ENCODE measurements around the gene TLCD3B. TPM values are rescaled to one million over a fixed set of nuclear protein-coding genes. Genes with fewer than 3 reads are reported as not detected.

Gene TLCD3B
- total and polyA plus RNA-seq, 9 of the 15 experiments (the other 6 are each of a cell fraction or from before 2014, with no cell fraction given) = 0.10 to 0.52 (median 0.23) TPM; not detected in 4

DNA sequence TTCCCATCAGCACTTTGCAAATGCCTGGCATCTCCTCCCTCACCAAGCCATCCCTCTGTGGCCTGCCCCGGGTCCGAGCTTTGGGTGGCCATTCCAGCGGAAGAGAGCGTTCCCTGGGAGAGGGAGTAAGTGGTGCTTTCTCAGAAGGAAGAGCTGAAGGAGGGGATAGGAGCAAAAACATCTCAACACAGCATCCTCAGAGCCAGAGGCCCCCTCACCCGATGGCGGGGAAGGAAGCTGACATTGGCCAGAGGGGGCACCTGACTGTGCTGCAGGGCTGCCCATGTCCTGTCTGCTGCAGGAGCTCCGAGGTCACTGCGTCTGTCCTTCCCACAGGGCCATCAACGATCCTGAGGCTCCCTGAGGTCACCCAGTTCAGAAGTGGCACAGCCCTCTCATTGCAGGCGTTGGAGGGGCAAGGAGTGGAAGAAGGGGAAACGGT, 427 bp upstream of the TLCD3B start:
- Histone ChIP-seq H3K79me2 (ENCODE audit: control insufficient read depth, insufficient read depth, low read length) (no peaks in the 10 kb centered on the region), H3K4me2 (ENCODE audit: insufficient read depth, low read length) (no peak overlapping the region), H3K9me1 (ENCODE audit: control insufficient read depth, insufficient read depth, low read length) (peaks cover 4% of the 10 kb centered on the region), H4K20me1 (replicated peaks; ENCODE audit: control insufficient read depth, insufficient read depth, low read length) (peaks cover 13% of the 10 kb centered on the region; the same call in 1 of the 2 replicates), H3K27me3 (ENCODE audit: control insufficient read depth in 2 of 2, insufficient read depth in 2 of 2, low read length in 2 of 2) (peaks cover 19 to 66% of the 10 kb centered on the region in 2 experiments; a peak in 4 of 5 replicates), H3K36me3 (ENCODE audit: control insufficient read depth, insufficient read depth, low read length) (no peaks in the 10 kb centered on the region), H3K4me1 (replicated peaks in 1 of 2; ENCODE audit: control insufficient read depth in 2 of 2, insufficient read depth in 2 of 2, low read length in 2 of 2) (peaks cover 0 to 28% of the 10 kb centered on the region in 2 experiments; a peak in 2 of 5 replicates), H2AFZ (ENCODE audit: low read depth, low read length) (no peak overlapping the region), H3K27ac (ENCODE audit: extremely low read depth, low read depth, low read length) (no peak overlapping the region), H3K9ac (ENCODE audit: insufficient read depth in 1 of 2, low read depth in 2 of 2, low read length in 2 of 2) (no peak overlapping the region), H3K4me3 (no peak overlapping the region), H3K9me3 (replicated peaks; ENCODE audit: control insufficient read depth, insufficient read depth, low read depth, low read length) (no peaks in the 10 kb centered on the region)
- DNase-seq (ENCODE audit: extremely low read depth in 1 of 4, low spot score in 3 of 4) (no peak), FAIRE-seq (no peak), ATAC-seq (no peak)
- WGBS (ENCODE audit: insufficient coverage, low coverage, missing lambda C conversion rate) = 11% methylated on average over 11 of the region's 11 CpGs
- BruUV-seq (replicated peaks) = no TSS peak
- ChIA-PET CTCF (ENCODE audit: low intra/inter-chr PET ratio) (interaction anchor here (0.6 kb wide), 1 partner anchor 1185 kb away, joined by 3 read pairs; the partner anchor contains the start of gene TUFM), POLR2A (no interaction called here)
- intact Hi-C loops (cut with micrococcal nuclease) = no loop called here
- TF ChIP-seq, protein P1, sequence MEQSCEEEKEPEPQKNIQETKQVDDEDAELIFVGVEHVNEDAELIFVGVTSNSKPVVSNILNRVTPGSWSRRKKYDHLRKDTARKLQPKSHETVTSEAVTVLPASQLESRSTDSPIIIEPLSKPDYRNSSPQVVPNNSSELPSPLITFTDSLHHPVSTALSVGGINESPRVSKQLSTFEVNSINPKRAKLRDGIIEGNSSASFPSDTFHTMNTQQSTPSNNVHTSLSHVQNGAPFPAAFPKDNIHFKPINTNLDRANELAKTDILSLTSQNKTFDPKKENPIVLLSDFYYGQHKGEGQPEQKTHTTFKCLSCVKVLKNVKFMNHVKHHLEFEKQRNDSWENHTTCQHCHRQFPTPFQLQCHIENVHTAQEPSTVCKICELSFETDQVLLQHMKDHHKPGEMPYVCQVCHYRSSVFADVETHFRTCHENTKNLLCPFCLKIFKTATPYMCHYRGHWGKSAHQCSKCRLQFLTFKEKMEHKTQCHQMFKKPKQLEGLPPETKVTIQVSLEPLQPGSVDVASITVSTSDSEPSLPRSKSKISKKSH (CRISPR knock-in tag; IDR thresholded peaks at IDR 0.05) = no peak
- TF ChIP-seq SMARCA4 (IDR thresholded peaks at IDR 0.05) = no peak
- in situ Hi-C loops (cut with MboI) = no loop called here

DNA sequence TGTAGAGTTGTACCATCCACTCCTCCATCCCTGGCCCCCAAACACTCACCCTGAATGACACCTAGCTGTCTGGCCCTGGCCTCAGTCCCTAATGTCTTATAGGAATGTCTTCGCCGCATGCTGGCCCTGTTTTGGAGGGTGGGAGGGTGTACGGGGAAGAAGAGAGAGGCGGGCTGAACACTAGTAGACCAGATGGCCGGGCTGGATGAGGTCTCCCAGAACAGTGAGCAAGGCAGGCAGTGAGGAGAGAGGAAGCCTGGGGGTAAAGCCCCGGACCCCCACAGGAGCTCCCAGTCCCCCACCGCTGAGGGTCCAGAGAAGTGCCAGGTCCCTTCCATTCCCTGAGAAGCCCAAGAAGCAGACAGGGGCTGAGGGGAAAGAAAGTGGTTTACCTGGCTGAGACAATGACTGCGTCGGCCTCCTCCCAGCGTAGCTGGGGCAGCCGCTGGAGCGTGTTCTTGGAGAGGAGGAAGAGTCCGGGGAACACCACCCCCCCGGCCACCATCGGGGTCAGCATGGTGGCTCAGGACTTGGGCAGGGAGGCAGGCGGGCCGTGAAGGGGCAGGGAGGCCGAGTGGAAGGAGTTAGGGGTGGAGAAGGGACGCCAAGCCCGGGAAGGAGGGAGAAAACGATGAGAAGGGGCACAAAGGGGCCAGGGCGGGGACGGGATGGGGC, 923 bp downstream of the TLCD3B start:
- BruUV-seq (replicated peaks) = no TSS peak
- Histone ChIP-seq H3K27me3 (ENCODE audit: control insufficient read depth in 2 of 2, insufficient read depth in 2 of 2, low read length in 2 of 2) (peaks cover 16 to 67% of the 10 kb centered on the region in 2 experiments; a peak in 4 of 5 replicates), H3K4me3 (no peak overlapping the region), H3K9ac (ENCODE audit: insufficient read depth in 1 of 2, low read depth in 2 of 2, low read length in 2 of 2) (no peak overlapping the region), H3K9me1 (ENCODE audit: control insufficient read depth, insufficient read depth, low read length) (peaks cover 4% of the 10 kb centered on the region), H3K27ac (ENCODE audit: extremely low read depth, low read depth, low read length) (no peak overlapping the region), H3K79me2 (ENCODE audit: control insufficient read depth, insufficient read depth, low read length) (no peaks in the 10 kb centered on the region), H3K9me3 (replicated peaks; ENCODE audit: control insufficient read depth, insufficient read depth, low read depth, low read length) (no peaks in the 10 kb centered on the region), H2AFZ (ENCODE audit: low read depth, low read length) (no peak overlapping the region), H4K20me1 (replicated peaks; ENCODE audit: control insufficient read depth, insufficient read depth, low read length) (peaks cover 13% of the 10 kb centered on the region; the same call in 1 of the 2 replicates), H3K4me1 (replicated peaks in 1 of 2; ENCODE audit: control insufficient read depth in 2 of 2, insufficient read depth in 2 of 2, low read length in 2 of 2) (peaks cover 0 to 31% of the 10 kb centered on the region in 2 experiments; a peak in 2 of 5 replicates), H3K4me2 (ENCODE audit: insufficient read depth, low read length) (no peak overlapping the region), H3K36me3 (ENCODE audit: control insufficient read depth, insufficient read depth, low read length) (no peaks in the 10 kb centered on the region)
- FAIRE-seq (no peak), ATAC-seq (no peak), DNase-seq (ENCODE audit: extremely low read depth in 1 of 4, low spot score in 3 of 4) (no peak)
- intact Hi-C loops (cut with micrococcal nuclease) = no loop called here
- ChIA-PET POLR2A (interaction anchor here (0.6 kb wide), 1 partner anchor 47 kb away, joined by 3 read pairs; no protein-coding TSS in a partner anchor), CTCF (ENCODE audit: low intra/inter-chr PET ratio) (no interaction called here)
- in situ Hi-C loops (cut with MboI) = no loop called here
- WGBS (ENCODE audit: insufficient coverage, low coverage, missing lambda C conversion rate) = 21% methylated on average over 6 of the region's 23 CpGs
- TF ChIP-seq, protein P2, sequence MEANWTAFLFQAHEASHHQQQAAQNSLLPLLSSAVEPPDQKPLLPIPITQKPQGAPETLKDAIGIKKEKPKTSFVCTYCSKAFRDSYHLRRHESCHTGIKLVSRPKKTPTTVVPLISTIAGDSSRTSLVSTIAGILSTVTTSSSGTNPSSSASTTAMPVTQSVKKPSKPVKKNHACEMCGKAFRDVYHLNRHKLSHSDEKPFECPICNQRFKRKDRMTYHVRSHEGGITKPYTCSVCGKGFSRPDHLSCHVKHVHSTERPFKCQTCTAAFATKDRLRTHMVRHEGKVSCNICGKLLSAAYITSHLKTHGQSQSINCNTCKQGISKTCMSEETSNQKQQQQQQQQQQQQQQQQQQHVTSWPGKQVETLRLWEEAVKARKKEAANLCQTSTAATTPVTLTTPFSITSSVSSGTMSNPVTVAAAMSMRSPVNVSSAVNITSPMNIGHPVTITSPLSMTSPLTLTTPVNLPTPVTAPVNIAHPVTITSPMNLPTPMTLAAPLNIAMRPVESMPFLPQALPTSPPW (CRISPR knock-in tag; IDR thresholded peaks at IDR 0.05) = no peak
- no peak for TF ChIP-seq ETV1 (tag; conservative IDR thresholded peaks at IDR 0.05; ENCODE audit: low read depth)
- no peak for TF ChIP-seq MXI1 (IDR thresholded peaks at IDR 0.05; ENCODE audit: low read depth, low read length)
- TF ChIP-seq ELF1 (tag; IDR thresholded peaks at IDR 0.05) = no peak
- no peak for TF ChIP-seq GABPB2 (CRISPR knock-in tag; conservative IDR thresholded peaks at IDR 0.05)
- TF ChIP-seq, protein P3, sequence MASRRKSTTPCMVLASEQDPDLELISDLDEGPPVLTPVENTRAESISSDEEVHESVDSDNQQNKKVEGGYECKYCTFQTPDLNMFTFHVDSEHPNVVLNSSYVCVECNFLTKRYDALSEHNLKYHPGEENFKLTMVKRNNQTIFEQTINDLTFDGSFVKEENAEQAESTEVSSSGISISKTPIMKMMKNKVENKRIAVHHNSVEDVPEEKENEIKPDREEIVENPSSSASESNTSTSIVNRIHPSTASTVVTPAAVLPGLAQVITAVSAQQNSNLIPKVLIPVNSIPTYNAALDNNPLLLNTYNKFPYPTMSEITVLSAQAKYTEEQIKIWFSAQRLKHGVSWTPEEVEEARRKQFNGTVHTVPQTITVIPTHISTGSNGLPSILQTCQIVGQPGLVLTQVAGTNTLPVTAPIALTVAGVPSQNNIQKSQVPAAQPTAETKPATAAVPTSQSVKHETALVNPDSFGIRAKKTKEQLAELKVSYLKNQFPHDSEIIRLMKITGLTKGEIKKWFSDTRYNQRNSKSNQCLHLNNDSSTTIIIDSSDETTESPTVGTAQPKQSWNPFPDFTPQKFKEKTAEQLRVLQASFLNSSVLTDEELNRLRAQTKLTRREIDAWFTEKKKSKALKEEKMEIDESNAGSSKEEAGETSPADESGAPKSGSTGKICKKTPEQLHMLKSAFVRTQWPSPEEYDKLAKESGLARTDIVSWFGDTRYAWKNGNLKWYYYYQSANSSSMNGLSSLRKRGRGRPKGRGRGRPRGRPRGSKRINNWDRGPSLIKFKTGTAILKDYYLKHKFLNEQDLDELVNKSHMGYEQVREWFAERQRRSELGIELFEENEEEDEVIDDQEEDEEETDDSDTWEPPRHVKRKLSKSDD (conservative IDR thresholded peaks at IDR 0.05; ENCODE audit: low read length) = no peak
- no peak for TF ChIP-seq ZNF507 (tag; conservative IDR thresholded peaks at IDR 0.05)

Data from K562 (cell line).